ENCODE results near the gene CLCA4.

The CLCA4 gene

DNA sequence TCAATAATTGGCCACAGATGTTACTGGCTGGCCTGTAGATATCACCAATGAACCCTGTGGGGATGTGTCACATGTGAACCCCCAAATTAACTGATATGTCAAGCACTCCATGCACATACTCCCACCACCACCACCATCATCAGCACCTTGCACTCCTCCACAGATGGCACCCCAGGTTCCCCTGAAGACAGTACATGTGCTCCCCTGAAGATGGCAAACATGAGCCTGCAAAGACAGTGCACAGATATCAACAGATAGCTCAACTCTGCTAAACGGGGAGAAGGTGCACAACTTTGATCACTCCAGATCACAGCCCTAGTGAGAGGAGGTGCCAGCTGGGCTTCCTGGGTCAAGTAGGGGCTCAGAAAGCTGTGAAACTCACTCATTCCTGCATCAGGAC lies 74.4 kb downstream of the CLCA4 start:
- DNase-seq = no peak

Data from NCI-H2107 (cell line).